CD4-positive, alpha-beta T cell treated with Interferon gamma for 1 hour (primary cell): ENCODE measurements around the gene C13orf46.

Experiments used
- DNase-seq: peaks from one replicate; pipeline ENCODE4 v3.0.0-alpha.2; 2020

The C13orf46 gene

GRCh38 chr13:114009590-114010400, 35.9 kb upstream of the C13orf46 start:
- DNase-seq, result no peak

- no peak for DNase-seq
Measured at GRCh38 chr13:114008964-114009589, 35.2 kb upstream of the C13orf46 start.

- no peak for DNase-seq
Measured at GRCh38 chr13:114007566-114007965, 33.7 kb upstream of the C13orf46 start.

GRCh38 chr13:114005206-114005724, 31.4 kb upstream of the C13orf46 start:
- no peak for DNase-seq

- DNase-seq, result no peak
Measured at GRCh38 chr13:114004420-114005205, 30.7 kb upstream of the C13orf46 start.

- DNase-seq, result no peak
Measured at GRCh38 chr13:114002771-114003321, 29.0 kb upstream of the C13orf46 start.

GRCh38 chr13:114002009-114002544, 28.2 kb upstream of the C13orf46 start:
- no peak for DNase-seq

- DNase-seq, result no peak
Measured at GRCh38 chr13:114001331-114002008, 27.6 kb upstream of the C13orf46 start.

GRCh38 chr13:114000151-114001040, 26.5 kb upstream of the C13orf46 start:
- no peak for DNase-seq

GRCh38 chr13:113999618-113999910, 25.7 kb upstream of the C13orf46 start:
- no peak for DNase-seq

- DNase-seq, result no peak
Measured at GRCh38 chr13:113998781-113999617, 25.1 kb upstream of the C13orf46 start.

- no peak for DNase-seq
Measured at GRCh38 chr13:113997845-113998751, 24.2 kb upstream of the C13orf46 start.

- no peak for DNase-seq
Measured at GRCh38 chr13:113996912-113997745, 23.3 kb upstream of the C13orf46 start.

GRCh38 chr13:113996081-113996911, 22.4 kb upstream of the C13orf46 start:
- DNase-seq, result no peak

GRCh38 chr13:113995051-113995601, 21.2 kb upstream of the C13orf46 start:
- DNase-seq, result no peak

GRCh38 chr13:113992276-113993005, 18.6 kb upstream of the C13orf46 start:
- no peak for DNase-seq
